NT2/D1 (cell line): ENCODE measurements around the gene MSMB.

Experiments
- YY1 ChIP-seq: IDR thresholded peaks from 2 replicates; pipeline ENCODE4 v1.6.1; 2011; ENCODE audit not compliant: insufficient read length, insufficient read depth
- ZNF274 ChIP-seq: IDR thresholded peaks from 2 replicates; pipeline ENCODE4 v1.6.1; 2011; ENCODE audit warnings: mild to moderate bottlenecking, low read depth, low read length

- TF ChIP-seq YY1 (no peak), ZNF274 (no peak)
Observed at GRCh38 chr10:46080886-46081285, 34.8 kb upstream of the MSMB start.
